Activated T-helper 9 cell treated with anti-CD3 and anti-CD28 coated beads, Interleukin-2, amount 50 U/mL, for 16 hours (primary cell): ENCODE results near the gene FCAMR.

ENCODE experiments used
- DNase-seq: peaks from one replicate; pipeline ENCODE4 v3.0.0-alpha.2; 2020; ENCODE audit warnings: low read depth

FCAMR gene

GRCh38 chr1:206957639-206958038 lies 12.6 kb downstream of the FCAMR start:
- DNase-seq: no peak

GRCh38 chr1:206955476-206956451 lies 14.5 kb downstream of the FCAMR start:
- DNase-seq: no peak

GRCh38 chr1:206954459-206955342 lies 15.6 kb downstream of the FCAMR start:
- no peak for DNase-seq

GRCh38 chr1:206953626-206954025 lies 16.6 kb downstream of the FCAMR start:
- DNase-seq: no peak

GRCh38 chr1:206953126-206953525 lies 17.1 kb downstream of the FCAMR start:
- DNase-seq: no peak

GRCh38 chr1:206952171-206952570 lies 18.1 kb downstream of the FCAMR start:
- no peak for DNase-seq

- no peak for DNase-seq
Observed at GRCh38 chr1:206951318-206952100, 18.8 kb downstream of the FCAMR start.

GRCh38 chr1:206949641-206950040 lies 20.6 kb downstream of the FCAMR start:
- DNase-seq: no peak

- no peak for DNase-seq
Observed at GRCh38 chr1:206949208-206949607, 21.1 kb downstream of the FCAMR start.

GRCh38 chr1:206947255-206947654 lies 23.0 kb downstream of the FCAMR start:
- no peak for DNase-seq

- no peak for DNase-seq
Observed at GRCh38 chr1:206946261-206946660, 24.0 kb downstream of the FCAMR start, which contains the start of gene PIGR. PIGR (minus strand) TSS chr1:206946466; CDS start chr1:206940531, 5,935 bp downstream.

GRCh38 chr1:206945779-206946178 lies 24.5 kb downstream of the FCAMR start:
- DNase-seq: no peak

GRCh38 chr1:206944703-206945102 lies 25.6 kb downstream of the FCAMR start:
- no peak for DNase-seq

- DNase-seq: no peak
Observed at GRCh38 chr1:206941766-206942418, 28.4 kb downstream of the FCAMR start.

GRCh38 chr1:206940588-206940936 lies 29.7 kb downstream of the FCAMR start:
- no peak for DNase-seq

GRCh38 chr1:206939841-206940587 lies 30.2 kb downstream of the FCAMR start:
- no peak for DNase-seq

- no peak for DNase-seq
Observed at GRCh38 chr1:206939131-206939530, 31.1 kb downstream of the FCAMR start.

GRCh38 chr1:206937425-206937824 lies 32.8 kb downstream of the FCAMR start:
- DNase-seq: no peak

- DNase-seq: no peak
Observed at GRCh38 chr1:206935491-206936067, 34.7 kb downstream of the FCAMR start.

GRCh38 chr1:206933333-206933945 lies 36.8 kb downstream of the FCAMR start:
- peak; percentile 57 for DNase-seq
